Stomach smooth muscle (tissue), 2 donors: ENCODE measurements around the gene GMFB.

Source experiments
- H3K27ac ChIP-seq: one replicate; pipeline ENCODE4 v1.7.0; 2013; ENCODE audit warnings: mild to moderate bottlenecking, low read length, inconsistent platforms
- H3K27me3 ChIP-seq, 2 donors: one replicate each; pipeline ENCODE4 v1.7.0; 2013; ENCODE audit warnings: low read length in 2 of 2; ENCODE audit not compliant: insufficient read depth in 2 of 2, control insufficient read depth in 1 of 2
- H3K36me3 ChIP-seq, 2 donors: one replicate each; pipeline ENCODE4 v1.7.0; 2013; ENCODE audit warnings: low read length in 2 of 2; ENCODE audit not compliant: control insufficient read depth in 2 of 2, insufficient read depth in 2 of 2
- H3K4me1 ChIP-seq: one replicate; pipeline ENCODE4 v1.7.0; 2013; ENCODE audit warnings: low read length; ENCODE audit not compliant: control insufficient read depth, insufficient read depth
- H3K4me3 ChIP-seq, 2 donors: one replicate each; pipeline ENCODE4 v1.7.0; 2013; ENCODE audit warnings: low read length in 2 of 2
- H3K9ac ChIP-seq, 2 donors: one replicate each; pipeline ENCODE4 v1.7.0; 2013; ENCODE audit warnings: low read length in 2 of 2, mild to moderate bottlenecking in 1 of 2
- H3K9me3 ChIP-seq, 2 donors: one replicate each; pipeline ENCODE4 v1.7.0; 2013; ENCODE audit warnings: low read length in 2 of 2; ENCODE audit not compliant: control insufficient read depth in 2 of 2
- donor health status: healthy.
- donor health status: Pancreatic carcinoma.

GMFB gene

DNA sequence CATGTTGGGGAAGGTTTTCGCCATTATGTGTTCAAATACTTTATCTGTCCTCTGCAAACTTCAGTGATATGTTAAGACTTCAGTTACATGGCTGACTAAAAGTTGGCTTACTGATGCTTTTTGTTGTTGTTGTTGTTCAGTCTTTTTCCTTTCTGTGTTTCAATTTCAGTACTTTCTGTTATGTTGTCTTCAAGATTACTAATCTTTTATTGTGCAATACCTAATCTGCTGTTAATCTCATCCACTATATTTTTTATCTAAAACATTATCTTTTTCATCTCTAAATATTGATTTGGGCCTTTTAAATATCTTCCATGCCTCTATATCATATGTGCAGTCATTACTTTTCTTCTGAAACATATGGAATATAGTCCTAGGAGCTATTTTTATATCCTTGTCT is 27.9 kb upstream of the GMFB start:
- H3K9ac ChIP-seq = no peak overlapping the region
- no peak overlapping the region for H3K27ac ChIP-seq
- H3K27me3 ChIP-seq = no peaks in the 10 kb centered on the region
- no peak overlapping the region for H3K4me3 ChIP-seq
- no peaks in the 10 kb centered on the region for H3K9me3 ChIP-seq
- peaks cover 7% of the 10 kb centered on the region for H3K4me1 ChIP-seq
- H3K36me3 ChIP-seq = no peaks in the 10 kb centered on the region

DNA sequence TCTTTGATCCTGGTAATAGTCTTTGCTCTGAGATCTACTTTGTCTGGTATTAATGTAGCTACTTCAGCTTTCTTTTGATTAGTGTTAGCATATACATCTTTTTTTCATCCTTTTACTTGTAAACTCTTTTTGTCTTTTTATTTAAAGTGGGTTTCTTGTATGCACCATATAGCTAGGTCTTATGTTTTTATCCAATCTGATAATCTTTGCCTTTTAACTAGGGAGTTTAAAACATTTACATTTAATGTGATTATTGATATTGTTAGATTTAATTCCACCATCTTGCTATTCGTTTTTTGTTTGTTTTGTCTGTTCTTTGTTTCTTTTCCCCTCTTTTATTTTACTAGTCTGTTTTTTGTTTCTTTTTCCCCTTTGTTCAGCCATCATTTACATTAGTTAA is 26.9 kb upstream of the GMFB start:
- Histone ChIP-seq H3K27me3 (no peaks in the 10 kb centered on the region), H3K27ac (no peak overlapping the region), H3K4me1 (peaks cover 8% of the 10 kb centered on the region), H3K9ac (no peak overlapping the region), H3K36me3 (no peaks in the 10 kb centered on the region), H3K4me3 (no peak overlapping the region), H3K9me3 (no peaks in the 10 kb centered on the region)

GRCh38 chr14:54512393-54512792 is 23.6 kb upstream of the GMFB start:
- Histone ChIP-seq H3K9ac (no peak overlapping the region), H3K4me3 (no peak overlapping the region), H3K4me1 (peaks cover 14% of the 10 kb centered on the region), H3K9me3 (no peaks in the 10 kb centered on the region), H3K27ac (no peak overlapping the region), H3K36me3 (no peaks in the 10 kb centered on the region), H3K27me3 (no peaks in the 10 kb centered on the region)

DNA sequence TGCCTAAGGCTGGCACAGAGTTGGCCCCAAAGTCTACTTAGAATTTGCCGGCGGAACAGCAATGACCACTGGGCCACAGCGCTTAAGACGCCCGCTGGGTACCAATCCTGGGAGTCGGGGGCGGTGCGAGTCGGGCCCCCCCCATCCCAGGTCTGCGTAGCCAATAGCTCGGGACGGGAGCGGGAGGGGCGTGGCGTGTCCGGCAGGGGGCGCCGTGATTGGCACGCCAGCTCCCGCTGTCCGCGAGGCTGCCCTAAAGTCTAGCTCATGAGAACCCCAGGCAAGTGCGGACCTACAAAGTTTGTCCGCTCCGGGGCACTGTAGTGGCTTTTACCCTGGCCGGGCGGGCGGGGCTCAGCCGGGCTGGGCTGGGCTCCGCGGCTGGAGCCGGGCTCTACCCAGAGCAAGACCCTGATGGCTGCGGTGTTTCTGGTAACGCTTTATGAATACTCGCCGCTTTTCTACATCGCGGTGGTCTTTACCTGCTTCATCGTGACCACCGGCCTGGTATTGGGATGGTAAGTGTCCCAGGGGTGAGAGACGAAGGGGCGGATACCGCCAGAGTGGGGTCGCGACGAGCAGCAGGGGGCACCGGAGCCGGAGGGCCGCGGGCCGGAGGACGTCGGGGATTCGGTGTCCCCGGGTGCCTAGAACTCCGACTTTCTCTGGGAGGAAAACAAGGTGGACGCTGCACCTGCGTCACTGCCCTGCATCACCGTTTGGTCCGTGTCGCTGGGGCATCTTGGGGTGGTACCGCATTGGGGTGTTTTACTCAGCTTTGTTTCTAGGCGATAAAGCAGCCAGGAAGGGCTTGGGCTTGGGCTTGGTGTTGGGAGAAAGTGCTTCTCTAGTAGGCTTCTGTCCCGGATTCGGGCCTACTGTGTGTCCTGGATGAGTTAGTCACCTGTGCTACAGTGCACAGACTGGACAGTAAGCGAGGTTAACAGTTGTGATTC is 21.0 kb upstream of the GMFB start, which contains the start of gene CGRRF1:
CGRRF1 (plus strand) TSS at position 361 of the 956 bp plus-strand sequence; CDS start at position 415, 54 bp downstream.
- Histone ChIP-seq H3K27ac (peak within 1 kb of the TSS; percentile 75), H3K4me1 (peaks cover 14% of the 10 kb centered on the region), H3K27me3 (no peaks in the 10 kb centered on the region), H3K4me3 (peak within 1 kb of the TSS; percentile 84 to 99), H3K9ac (peak within 1 kb of the TSS; percentile 84 to 95), H3K36me3 (no peaks in the 10 kb centered on the region), H3K9me3 (no peaks in the 10 kb centered on the region)

GRCh38 chr14:54503486-54503885 is 14.7 kb upstream of the GMFB start:
- no peaks in the 10 kb centered on the region for H3K27me3 ChIP-seq
- no peaks in the 10 kb centered on the region for H3K9me3 ChIP-seq
- no peak overlapping the region for H3K4me3 ChIP-seq
- H3K4me1 ChIP-seq = no peaks in the 10 kb centered on the region
- no peak overlapping the region for H3K27ac ChIP-seq
- no peaks in the 10 kb centered on the region for H3K36me3 ChIP-seq
- H3K9ac ChIP-seq = no peak overlapping the region

DNA sequence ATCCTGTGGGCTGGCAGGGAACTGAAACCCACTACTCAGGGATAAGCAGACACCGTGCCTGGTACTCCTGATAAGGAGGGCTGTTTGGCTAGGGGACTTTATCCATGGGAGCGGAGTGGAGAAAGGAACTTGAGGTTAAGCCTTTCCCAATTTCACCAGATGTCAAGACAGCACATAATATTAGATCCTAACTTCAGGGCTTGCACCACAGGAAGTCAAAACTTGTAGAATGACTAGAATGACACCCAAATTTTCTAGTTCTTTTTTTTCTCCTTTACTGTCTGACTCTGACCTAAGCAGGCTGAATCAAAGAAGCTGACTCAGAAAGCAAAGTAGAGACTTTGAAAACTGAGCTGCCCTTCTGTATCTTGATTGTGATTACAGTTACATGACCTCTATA is 13.8 kb upstream of the GMFB start:
- Histone ChIP-seq H3K9ac (no peak overlapping the region), H3K27ac (no peak overlapping the region), H3K9me3 (no peaks in the 10 kb centered on the region), H3K27me3 (no peaks in the 10 kb centered on the region), H3K36me3 (no peaks in the 10 kb centered on the region), H3K4me1 (no peaks in the 10 kb centered on the region), H3K4me3 (no peak overlapping the region)

- no peaks in the 10 kb centered on the region for H3K9me3 ChIP-seq
- H3K36me3 ChIP-seq = no peaks in the 10 kb centered on the region
- no peak overlapping the region for H3K4me3 ChIP-seq
- no peak overlapping the region for H3K9ac ChIP-seq
- H3K27ac ChIP-seq = no peak overlapping the region
- no peaks in the 10 kb centered on the region for H3K27me3 ChIP-seq
- H3K4me1 ChIP-seq = no peaks in the 10 kb centered on the region
Observed at GRCh38 chr14:54501480-54501879, 12.7 kb upstream of the GMFB start.

DNA sequence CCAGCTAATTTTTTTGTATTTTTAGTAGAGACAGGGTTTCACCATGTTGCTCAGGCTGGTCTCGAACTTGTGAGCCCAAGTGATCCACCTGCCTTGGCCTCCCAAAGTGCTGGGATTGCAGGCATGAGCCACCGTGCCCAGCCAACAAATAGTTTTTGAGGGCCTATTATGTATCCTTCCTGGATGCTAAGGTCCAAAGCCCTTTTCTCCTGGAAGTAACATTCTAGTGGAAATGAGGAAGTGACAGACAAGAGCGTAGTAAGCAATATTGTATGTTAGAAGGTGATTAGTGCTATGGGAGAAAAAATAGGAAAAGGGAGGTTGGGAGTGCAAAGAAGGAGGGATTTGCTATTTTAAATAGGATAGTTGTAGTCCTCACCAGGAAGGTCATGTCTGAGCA is 12.0 kb upstream of the GMFB start:
- Histone ChIP-seq H3K4me1 (no peaks in the 10 kb centered on the region), H3K9ac (no peak overlapping the region), H3K27ac (no peak overlapping the region), H3K36me3 (no peaks in the 10 kb centered on the region), H3K9me3 (no peaks in the 10 kb centered on the region), H3K27me3 (no peaks in the 10 kb centered on the region), H3K4me3 (no peak overlapping the region)

- Histone ChIP-seq H3K4me1 (no peaks in the 10 kb centered on the region), H3K27ac (no peak overlapping the region), H3K4me3 (no peak overlapping the region), H3K9ac (no peak overlapping the region), H3K27me3 (no peaks in the 10 kb centered on the region), H3K36me3 (no peaks in the 10 kb centered on the region), H3K9me3 (no peaks in the 10 kb centered on the region)
Observed at GRCh38 chr14:54498579-54498978, 9.8 kb upstream of the GMFB start.

DNA sequence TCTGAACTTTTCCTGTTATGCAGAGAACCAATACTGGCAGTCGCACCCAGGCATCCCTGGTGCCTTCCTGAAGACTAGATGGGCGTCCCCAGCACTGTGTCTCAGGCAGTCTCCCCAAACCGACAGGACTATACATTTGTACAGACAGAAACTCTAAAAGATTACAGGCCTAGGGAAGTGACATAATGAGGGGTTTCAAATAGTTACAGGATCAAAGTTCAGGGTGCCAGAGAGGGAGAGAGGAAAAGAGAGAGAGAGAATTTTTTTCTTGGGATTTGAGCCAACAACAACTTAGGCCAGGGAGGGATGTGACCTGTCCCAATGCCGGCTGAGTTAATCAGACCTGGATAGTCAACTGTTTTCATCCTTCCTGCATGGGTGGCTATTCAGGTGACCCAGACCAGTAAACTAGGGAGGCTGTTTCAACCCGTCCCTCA is 9.3 kb upstream of the GMFB start:
- Histone ChIP-seq H3K4me1 (no peaks in the 10 kb centered on the region), H3K9me3 (no peaks in the 10 kb centered on the region), H3K4me3 (no peak overlapping the region), H3K27me3 (no peaks in the 10 kb centered on the region), H3K27ac (no peak overlapping the region), H3K36me3 (no peaks in the 10 kb centered on the region), H3K9ac (no peak overlapping the region)

- H3K27ac ChIP-seq = no peak overlapping the region
- no peak overlapping the region for H3K4me3 ChIP-seq
- H3K9me3 ChIP-seq = no peaks in the 10 kb centered on the region
- H3K27me3 ChIP-seq = no peaks in the 10 kb centered on the region
- H3K36me3 ChIP-seq = no peaks in the 10 kb centered on the region
- no peak overlapping the region for H3K9ac ChIP-seq
- no peaks in the 10 kb centered on the region for H3K4me1 ChIP-seq
Observed at GRCh38 chr14:54497224-54497623, 8.4 kb upstream of the GMFB start.
